HEK293 (cell line): ENCODE measurements around the gene RER1.

Experiments used
- CTCF ChIA-PET: fragments of 350-600 bp; formaldehyde crosslinking; extraction: SDS; loops from one replicate; lab custom pipeline; 2021; ENCODE audit warnings: antibody characterized with exemption; lab: Yijun Ruan, JAX
- POLR2A ChIA-PET: fragments of 300-600 bp; formaldehyde crosslinking; extraction: SDS; loops from one replicate; lab custom pipeline; 2020; ENCODE audit warnings: antibody characterized with exemption, inconsistent platforms; lab: Yijun Ruan, JAX
- H3K27ac ChIP-seq: fragments of 200-500 bp; sonication (Bioruptor generic); 2 replicates; pipeline ENCODE4 v1.5.1; 2014; ENCODE audit warnings: low read depth, low read length, control low read depth, inconsistent platforms; ENCODE audit errors: extremely low read depth
- H3K36me3 ChIP-seq, 2 experiments: fragments of 200-500 bp in 1 of 2; sonication (Bioruptor generic) in 1 of 2; 1 replicate in 1 of 2; 2 replicates in 1 of 2; pipeline ENCODE4 v1.5.1; 2014 to 2017; ENCODE audit warnings: inconsistent platforms in 2 of 2, low read length in 2 of 2; ENCODE audit not compliant: control insufficient read depth in 2 of 2, insufficient read depth in 1 of 2
- H3K4me1 ChIP-seq: fragments of 200-500 bp; sonication (Bioruptor generic); 2 replicates; pipeline ENCODE4 v1.5.1; 2014; ENCODE audit warnings: mild to moderate bottlenecking, low read length, inconsistent platforms; ENCODE audit not compliant: control insufficient read depth, insufficient read depth
- H3K4me3 ChIP-seq: 2 replicates; pipeline ENCODE4 v1.5.1; 2011; ENCODE audit warnings: low read depth, mild to moderate bottlenecking, control low read depth, low read length, moderate library complexity
- H3K9me3 ChIP-seq: fragments of 200-500 bp; sonication (Bioruptor generic); 2 replicates; pipeline ENCODE4 v1.5.1; 2014; ENCODE audit warnings: low read depth, low read length, inconsistent platforms; ENCODE audit not compliant: control insufficient read depth, insufficient read depth
- ZBTB7A ChIP-seq: fragments of 450-650 bp; formaldehyde crosslinking; IDR thresholded peaks from 2 replicates; pipeline ENCODE4 v1.5.1; 2016; ENCODE audit warnings: low read depth, missing biosample characterization, missing genetic modification characterization
- ZNF114 ChIP-seq: fragments of 450-650 bp; formaldehyde crosslinking; IDR thresholded peaks from 2 replicates; pipeline ENCODE4 v1.5.0; 2017; ENCODE audit warnings: missing biosample characterization, missing genetic modification characterization
- ZNF274 ChIP-seq, 2 experiments: fragments of 200-500 bp in 1 of 2; fragments of 450-650 bp in 1 of 2; sonication (Bioruptor generic) in 1 of 2; formaldehyde crosslinking in 1 of 2; IDR thresholded peaks; 2 replicates each; pipeline versions ENCODE4 v1.5.1 to v1.6.1; 2014 to 2016; ENCODE audit warnings: borderline replicate concordance in 1 of 2, inconsistent platforms in 1 of 2, low read length in 1 of 2, missing biosample characterization in 1 of 2, missing genetic modification characterization in 1 of 2
- ZNF48 ChIP-seq: fragments of 450-650 bp; formaldehyde crosslinking; IDR thresholded peaks from 2 replicates; pipeline ENCODE4 v1.5.1; 2016; ENCODE audit warnings: missing biosample characterization, missing genetic modification characterization
- ZNF548 ChIP-seq: fragments of 450-650 bp; formaldehyde crosslinking; IDR thresholded peaks from 2 replicates; pipeline ENCODE4 v1.5.1; 2016; ENCODE audit warnings: missing biosample characterization, missing genetic modification characterization
- ZNF610 ChIP-seq: fragments of 450-650 bp; formaldehyde crosslinking; IDR thresholded peaks from 2 replicates; pipeline ENCODE4 v1.5.1; 2016; ENCODE audit warnings: missing biosample characterization, missing genetic modification characterization, borderline replicate concordance
- ZNF626 ChIP-seq: fragments of 450-650 bp; sonication (Bioruptor Pico); formaldehyde crosslinking; IDR thresholded peaks from 2 replicates; pipeline ENCODE4 v1.5.1; 2018; ENCODE audit warnings: missing biosample characterization, missing genetic modification characterization, inconsistent platforms
- ZNF701 ChIP-seq: fragments of 450-650 bp; formaldehyde crosslinking; IDR thresholded peaks from 2 replicates; pipeline ENCODE4 v1.5.1; 2016; ENCODE audit warnings: missing biosample characterization, missing genetic modification characterization
- ZNF747 ChIP-seq: fragments of 450-650 bp; formaldehyde crosslinking; IDR thresholded peaks from 2 replicates; pipeline ENCODE4 v1.5.1; 2016; ENCODE audit warnings: missing biosample characterization, missing genetic modification characterization
- ZNF768 ChIP-seq: fragments of 450-650 bp; formaldehyde crosslinking; IDR thresholded peaks from 2 replicates; pipeline ENCODE4 v1.5.1; 2018; ENCODE audit warnings: missing biosample characterization, mild to moderate bottlenecking, missing genetic modification characterization
- ZNF843 ChIP-seq: fragments of 450-650 bp; formaldehyde crosslinking; IDR thresholded peaks from 2 replicates; pipeline ENCODE4 v1.5.1; 2016; ENCODE audit warnings: missing biosample characterization, missing genetic modification characterization
- ZSCAN16 ChIP-seq: fragments of 450-650 bp; formaldehyde crosslinking; IDR thresholded peaks from 2 replicates; pipeline ENCODE4 v1.5.1; 2016; ENCODE audit warnings: missing biosample characterization, missing genetic modification characterization
- TF ChIP-seq, protein P1 (sequence below): fragments of 450-650 bp; formaldehyde crosslinking; IDR thresholded peaks from 2 replicates; pipeline ENCODE4 v1.5.1; 2017; ENCODE audit warnings: missing biosample characterization, missing genetic modification characterization
- TF ChIP-seq, protein P2 (sequence below): fragments of 450-650 bp; formaldehyde crosslinking; IDR thresholded peaks from 2 replicates; pipeline ENCODE4 v1.5.0; 2017; ENCODE audit warnings: missing biosample characterization, missing genetic modification characterization, borderline replicate concordance
- TF ChIP-seq, protein P3 (sequence below): fragments of 450-650 bp; formaldehyde crosslinking; IDR thresholded peaks from 2 replicates; pipeline ENCODE4 v1.5.1; 2017; ENCODE audit warnings: missing biosample characterization, missing genetic modification characterization

The RER1 gene

DNA sequence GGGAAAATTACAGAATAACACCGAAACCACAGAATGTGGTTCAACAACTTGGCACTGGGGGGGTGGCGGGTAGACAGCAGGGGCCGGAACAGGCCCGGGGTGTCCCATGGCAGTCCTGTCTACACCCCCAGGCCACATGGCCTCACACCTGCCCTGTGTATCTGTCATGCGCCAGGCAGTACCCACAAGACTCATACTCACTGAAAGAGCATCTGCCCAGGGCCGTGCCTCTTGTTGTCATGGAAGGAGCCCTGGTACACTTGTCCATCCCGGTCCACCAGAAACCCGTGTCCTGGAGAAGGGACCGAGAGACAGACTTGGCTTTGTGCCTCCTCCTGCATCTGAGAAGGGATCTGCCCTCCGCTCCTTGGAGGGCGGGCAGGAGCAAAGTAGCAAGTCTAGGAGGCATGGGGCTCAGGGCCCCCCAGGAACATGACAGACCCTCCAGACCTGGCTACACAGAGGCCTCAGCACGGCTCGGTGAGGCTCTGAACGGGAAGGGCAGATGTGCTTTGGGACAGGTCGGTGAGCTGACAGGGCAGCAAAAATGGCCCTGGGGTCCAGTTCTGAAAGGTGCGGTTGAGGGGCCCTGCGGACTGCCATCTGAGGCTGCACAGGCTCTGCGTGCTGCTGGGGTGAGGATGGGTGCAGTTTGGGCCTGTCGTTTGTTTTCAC, 5.9 kb upstream of the RER1 start:
- POLR2A ChIA-PET, result no interaction called here
- no peak for TF ChIP-seq ZNF701
- TF ChIP-seq, protein P1, sequence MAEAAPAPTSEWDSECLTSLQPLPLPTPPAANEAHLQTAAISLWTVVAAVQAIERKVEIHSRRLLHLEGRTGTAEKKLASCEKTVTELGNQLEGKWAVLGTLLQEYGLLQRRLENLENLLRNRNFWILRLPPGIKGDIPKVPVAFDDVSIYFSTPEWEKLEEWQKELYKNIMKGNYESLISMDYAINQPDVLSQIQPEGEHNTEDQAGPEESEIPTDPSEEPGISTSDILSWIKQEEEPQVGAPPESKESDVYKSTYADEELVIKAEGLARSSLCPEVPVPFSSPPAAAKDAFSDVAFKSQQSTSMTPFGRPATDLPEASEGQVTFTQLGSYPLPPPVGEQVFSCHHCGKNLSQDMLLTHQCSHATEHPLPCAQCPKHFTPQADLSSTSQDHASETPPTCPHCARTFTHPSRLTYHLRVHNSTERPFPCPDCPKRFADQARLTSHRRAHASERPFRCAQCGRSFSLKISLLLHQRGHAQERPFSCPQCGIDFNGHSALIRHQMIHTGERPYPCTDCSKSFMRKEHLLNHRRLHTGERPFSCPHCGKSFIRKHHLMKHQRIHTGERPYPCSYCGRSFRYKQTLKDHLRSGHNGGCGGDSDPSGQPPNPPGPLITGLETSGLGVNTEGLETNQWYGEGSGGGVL (tag by site-specific recombination), result no peak
- TF ChIP-seq, protein P2, sequence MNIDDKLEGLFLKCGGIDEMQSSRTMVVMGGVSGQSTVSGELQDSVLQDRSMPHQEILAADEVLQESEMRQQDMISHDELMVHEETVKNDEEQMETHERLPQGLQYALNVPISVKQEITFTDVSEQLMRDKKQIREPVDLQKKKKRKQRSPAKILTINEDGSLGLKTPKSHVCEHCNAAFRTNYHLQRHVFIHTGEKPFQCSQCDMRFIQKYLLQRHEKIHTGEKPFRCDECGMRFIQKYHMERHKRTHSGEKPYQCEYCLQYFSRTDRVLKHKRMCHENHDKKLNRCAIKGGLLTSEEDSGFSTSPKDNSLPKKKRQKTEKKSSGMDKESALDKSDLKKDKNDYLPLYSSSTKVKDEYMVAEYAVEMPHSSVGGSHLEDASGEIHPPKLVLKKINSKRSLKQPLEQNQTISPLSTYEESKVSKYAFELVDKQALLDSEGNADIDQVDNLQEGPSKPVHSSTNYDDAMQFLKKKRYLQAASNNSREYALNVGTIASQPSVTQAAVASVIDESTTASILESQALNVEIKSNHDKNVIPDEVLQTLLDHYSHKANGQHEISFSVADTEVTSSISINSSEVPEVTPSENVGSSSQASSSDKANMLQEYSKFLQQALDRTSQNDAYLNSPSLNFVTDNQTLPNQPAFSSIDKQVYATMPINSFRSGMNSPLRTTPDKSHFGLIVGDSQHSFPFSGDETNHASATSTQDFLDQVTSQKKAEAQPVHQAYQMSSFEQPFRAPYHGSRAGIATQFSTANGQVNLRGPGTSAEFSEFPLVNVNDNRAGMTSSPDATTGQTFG (tag by site-specific recombination), result no peak
- TF ChIP-seq, all 188 proteins: peak for 0
- H3K9me3 ChIP-seq, result no peaks in the 10 kb centered on the region
- no peak overlapping the region for H3K4me3 ChIP-seq
- CTCF ChIA-PET, result interaction anchor here (6.0 kb wide), 1 partner anchor 190 kb away, joined by 105 read pairs; the partner anchor contains the start of gene FAAP20
- no peak overlapping the region for H3K27ac ChIP-seq
- H3K4me1 ChIP-seq, result peaks cover 3% of the 10 kb centered on the region; the same call in 1 of the 2 replicates
- H3K36me3 ChIP-seq, result peaks cover 0 to 48% of the 10 kb centered on the region in 2 experiments; a peak in 1 of 3 replicates

DNA sequence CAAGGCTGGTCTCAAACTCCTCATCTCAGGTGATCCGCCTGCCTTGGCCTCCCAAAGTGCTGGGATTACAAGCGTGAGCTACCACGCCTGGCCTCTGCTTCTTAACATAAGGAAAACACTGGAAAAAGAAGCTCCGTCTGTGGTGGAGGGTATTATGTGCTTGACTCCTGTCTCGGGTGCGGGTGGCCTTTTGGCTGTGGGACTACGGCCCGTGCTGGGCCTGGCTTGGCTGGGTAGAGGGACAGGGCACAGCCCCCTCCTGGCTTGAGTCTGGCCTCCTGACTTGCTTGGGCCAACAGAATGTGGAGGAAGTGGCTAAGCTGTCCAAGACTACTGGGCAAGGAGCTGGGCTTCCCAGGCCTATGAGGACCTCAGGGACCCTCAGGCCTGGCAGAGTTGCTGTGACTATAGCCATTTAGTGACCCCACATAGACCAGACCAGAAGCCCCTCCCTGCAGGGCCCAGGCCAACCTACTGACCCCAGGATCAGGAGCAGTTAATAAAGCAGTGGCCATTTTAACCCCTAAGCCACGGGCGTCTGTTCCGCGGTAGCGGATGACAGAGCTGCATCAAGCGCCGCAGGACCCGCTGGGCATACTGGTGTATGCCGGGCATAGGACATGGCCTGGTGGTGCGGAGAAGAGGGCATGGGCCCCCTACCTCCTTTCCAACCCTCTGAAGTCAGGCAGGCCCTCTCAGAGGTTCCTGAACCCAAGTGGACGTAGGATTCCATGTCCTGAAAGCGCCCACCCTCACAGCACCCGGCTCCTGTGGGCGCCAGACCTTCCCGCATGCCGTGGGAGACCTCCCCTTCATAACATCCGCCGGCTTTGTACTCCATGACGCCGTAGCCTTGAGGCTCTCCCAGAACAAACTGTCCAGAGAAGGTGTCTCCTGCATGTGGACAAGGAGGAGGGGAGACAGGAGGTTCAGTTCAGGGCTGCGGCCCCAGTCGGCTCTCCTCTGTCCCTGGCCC, 4.7 kb upstream of the RER1 start:
- Histone ChIP-seq H3K27ac (no peak overlapping the region), H3K4me1 (peaks cover 3% of the 10 kb centered on the region; the same call in 1 of the 2 replicates), H3K4me3 (no peak overlapping the region), H3K9me3 (no peaks in the 10 kb centered on the region), H3K36me3 (peaks cover 0 to 43% of the 10 kb centered on the region in 2 experiments; a peak in 1 of 3 replicates)
- ChIA-PET CTCF (interaction anchor here (1.6 kb wide), 1 partner anchor 192 kb away, joined by 6 read pairs; the partner anchor contains the start of gene FAAP20), POLR2A (no interaction called here)
- TF ChIP-seq ZNF274 (IDR thresholded peaks at IDR 0.05; ENCODE audit: low read length), result no peak
- TF ChIP-seq ZNF274 (tag by site-specific recombination; IDR thresholded peaks at IDR 0.05; ENCODE audit: borderline replicate concordance), result no peak
- TF ChIP-seq ZNF626, result no peak

GRCh38 chr1:2388004-2388913, 3.4 kb upstream of the RER1 start:
- Histone ChIP-seq H3K4me3 (no peak overlapping the region), H3K27ac (no peak overlapping the region), H3K36me3 (peaks cover 0 to 50% of the 10 kb centered on the region in 2 experiments; a peak in 1 of 3 replicates), H3K9me3 (no peaks in the 10 kb centered on the region), H3K4me1 (peaks cover 3% of the 10 kb centered on the region; the same call in 1 of the 2 replicates)
- CTCF ChIA-PET, result interaction anchor here (1.6 kb wide), 1 partner anchor 193 kb away, joined by 6 read pairs; the partner anchor contains the start of gene FAAP20
- POLR2A ChIA-PET, result interaction anchor here (0.6 kb wide), 1 partner anchor 196 kb away, joined by 3 read pairs; no protein-coding TSS in a partner anchor
- TF ChIP-seq ZNF548 (tag by site-specific recombination) (no peak), ZNF768 (no peak), ZNF48 (tag by site-specific recombination) (no peak), ZBTB7A (tag by site-specific recombination) (no peak), ZNF610 (no peak), ZNF843 (no peak), ZNF114 (tag by site-specific recombination) (no peak), ZSCAN16 (tag by site-specific recombination) (no peak), ZNF747 (tag by site-specific recombination) (no peak)
- TF ChIP-seq, protein P3, sequence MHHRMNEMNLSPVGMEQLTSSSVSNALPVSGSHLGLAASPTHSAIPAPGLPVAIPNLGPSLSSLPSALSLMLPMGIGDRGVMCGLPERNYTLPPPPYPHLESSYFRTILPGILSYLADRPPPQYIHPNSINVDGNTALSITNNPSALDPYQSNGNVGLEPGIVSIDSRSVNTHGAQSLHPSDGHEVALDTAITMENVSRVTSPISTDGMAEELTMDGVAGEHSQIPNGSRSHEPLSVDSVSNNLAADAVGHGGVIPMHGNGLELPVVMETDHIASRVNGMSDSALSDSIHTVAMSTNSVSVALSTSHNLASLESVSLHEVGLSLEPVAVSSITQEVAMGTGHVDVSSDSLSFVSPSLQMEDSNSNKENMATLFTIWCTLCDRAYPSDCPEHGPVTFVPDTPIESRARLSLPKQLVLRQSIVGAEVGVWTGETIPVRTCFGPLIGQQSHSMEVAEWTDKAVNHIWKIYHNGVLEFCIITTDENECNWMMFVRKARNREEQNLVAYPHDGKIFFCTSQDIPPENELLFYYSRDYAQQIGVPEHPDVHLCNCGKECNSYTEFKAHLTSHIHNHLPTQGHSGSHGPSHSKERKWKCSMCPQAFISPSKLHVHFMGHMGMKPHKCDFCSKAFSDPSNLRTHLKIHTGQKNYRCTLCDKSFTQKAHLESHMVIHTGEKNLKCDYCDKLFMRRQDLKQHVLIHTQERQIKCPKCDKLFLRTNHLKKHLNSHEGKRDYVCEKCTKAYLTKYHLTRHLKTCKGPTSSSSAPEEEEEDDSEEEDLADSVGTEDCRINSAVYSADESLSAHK (tag by site-specific recombination), result no peak
